OCI-LY3 (cell line): Measurements from ENCODE around the gene DGKG.
A peak's percentile ranks its signal among the peaks of the same experiment; 100 is the strongest.

Experiments
- H2AFZ ChIP-seq: fragments of 200-600, 300-600 bp; shearing (Covaris generic); 2 replicates; pipeline ENCODE4 v1.6.0; 2014; ENCODE audit warnings: antibody characterized with exemption, low read depth, low read length
- H3K27ac ChIP-seq: fragments of 200-600, 300-600 bp; sonication (generic); 2 replicates; pipeline ENCODE4 v1.5.1; 2014; ENCODE audit warnings: mild to moderate bottlenecking, low read length, moderate library complexity, mixed read lengths
- H3K27me3 ChIP-seq: fragments of 200-600, 300-600 bp; sonication (generic); 2 replicates; pipeline ENCODE4 v1.6.1; 2014; ENCODE audit warnings: low read depth, low read length, mixed read lengths
- H3K36me3 ChIP-seq: fragments of 200-600, 300-600 bp; sonication (generic); replicated peaks from 2 replicates; pipeline ENCODE3; 2014; ENCODE audit warnings: low read depth, low read length, mixed read lengths
- H3K4me1 ChIP-seq: fragments of 300-600, 200-600 bp; sonication (generic); 2 replicates; pipeline ENCODE4 v1.6.1; 2014; ENCODE audit warnings: low read length, mixed read lengths
- H3K4me2 ChIP-seq: fragments of 200-600, 300-600 bp; sonication (generic); 2 replicates; pipeline ENCODE4 v1.6.1; 2014; ENCODE audit warnings: low read length, mixed read lengths
- H3K4me3 ChIP-seq: fragments of 300-600, 200-600 bp; sonication (generic); 2 replicates; pipeline ENCODE4 v1.5.1; 2014; ENCODE audit warnings: antibody characterized with exemption, mild to moderate bottlenecking, low read length, moderate library complexity
- H3K79me2 ChIP-seq: fragments of 300-600, 200-600 bp; shearing (Covaris generic); 2 replicates; pipeline ENCODE4 v1.6.1; 2014; ENCODE audit warnings: mild to moderate bottlenecking, low read length, mixed read lengths
- H3K9ac ChIP-seq: fragments of 300-600, 200-600 bp; shearing (Covaris generic); 2 replicates; pipeline ENCODE4 v1.6.0; 2014; ENCODE audit warnings: mild to moderate bottlenecking, low read length, moderate library complexity
- H3K9me3 ChIP-seq: fragments of 200-600, 300-600 bp; shearing (Covaris generic); 2 replicates; pipeline ENCODE4 v1.6.1; 2014; ENCODE audit warnings: low read length, mixed read lengths; ENCODE audit not compliant: insufficient read depth
- H4K20me1 ChIP-seq: fragments of 200-600, 300-600 bp; sonication (generic); 2 replicates; pipeline ENCODE4 v1.6.1; 2016; ENCODE audit warnings: low read length, mixed read lengths; ENCODE audit not compliant: insufficient read depth
- CTCF ChIP-seq: fragments of 200-600, 300-600 bp; sonication (generic); IDR thresholded peaks from 2 replicates; pipeline ENCODE4 v1.5.1; 2014; ENCODE audit warnings: antibody characterized with exemption, low read length, low read depth
- EZH2phosphoT487 ChIP-seq: fragments of 200-600 bp; shearing (Covaris generic); IDR thresholded peaks from 2 replicates; pipeline ENCODE4 v1.6.1; 2018; ENCODE audit warnings: antibody characterized with exemption, mixed run types, low read depth

Gene DGKG

GRCh38 chr3:186385856-186386602 lies 24.0 kb upstream of the DGKG start:
- no peak overlapping the region for H3K4me3 ChIP-seq
- no peak overlapping the region for H3K9ac ChIP-seq
- no peaks in the 10 kb centered on the region for H3K79me2 ChIP-seq
- no peak overlapping the region for H3K27ac ChIP-seq
- H4K20me1 ChIP-seq: no peaks in the 10 kb centered on the region
- H3K4me1 ChIP-seq: peaks cover 37% of the 10 kb centered on the region
- no peaks in the 10 kb centered on the region for H3K27me3 ChIP-seq
- H3K9me3 ChIP-seq: no peaks in the 10 kb centered on the region
- H2AFZ ChIP-seq: no peak overlapping the region
- H3K4me2 ChIP-seq: no peak overlapping the region
- H3K36me3 ChIP-seq: no peaks in the 10 kb centered on the region
- TF ChIP-seq CTCF (no peak), EZH2phosphoT487 (no peak)

- H3K4me1 ChIP-seq: peaks cover 37% of the 10 kb centered on the region
- no peaks in the 10 kb centered on the region for H3K36me3 ChIP-seq
- H2AFZ ChIP-seq: peak overlapping the region; percentile 62
- no peaks in the 10 kb centered on the region for H3K27me3 ChIP-seq
- peak overlapping the region; percentile 28 for H3K4me3 ChIP-seq
- peak overlapping the region; percentile 67 for H3K4me2 ChIP-seq
- no peak overlapping the region; the same call in 1 of the 2 replicates for H3K9ac ChIP-seq
- H4K20me1 ChIP-seq: no peaks in the 10 kb centered on the region
- no peaks in the 10 kb centered on the region for H3K9me3 ChIP-seq
- no peak overlapping the region for H3K27ac ChIP-seq
- H3K79me2 ChIP-seq: no peaks in the 10 kb centered on the region
- TF ChIP-seq EZH2phosphoT487 (no peak), CTCF (no peak)
Measured at GRCh38 chr3:186383026-186383993, 21.3 kb upstream of the DGKG start.

GRCh38 chr3:186382217-186382885 lies 20.3 kb upstream of the DGKG start:
- Histone ChIP-seq H3K4me2 (peak overlapping the region; percentile 49), H3K79me2 (no peaks in the 10 kb centered on the region), H3K4me1 (peaks cover 37% of the 10 kb centered on the region), H3K9ac (no peak overlapping the region), H3K9me3 (no peaks in the 10 kb centered on the region), H4K20me1 (no peaks in the 10 kb centered on the region), H3K4me3 (peak overlapping the region; percentile 0), H2AFZ (no peak overlapping the region), H3K36me3 (no peaks in the 10 kb centered on the region), H3K27me3 (no peaks in the 10 kb centered on the region), H3K27ac (no peak overlapping the region)
- TF ChIP-seq EZH2phosphoT487 (no peak), CTCF (no peak)
